ENCODE measurements around the gene SDC1. TPM values are rescaled to one million over a fixed set of nuclear protein-coding genes. Genes with fewer than 3 reads are reported as not detected.
A peak's percentile ranks its signal among the peaks of the same experiment; 100 is the strongest.

Gene SDC1
- total and polyA plus RNA-seq, 2 donors = 6.8 to 18.9 TPM

DNA sequence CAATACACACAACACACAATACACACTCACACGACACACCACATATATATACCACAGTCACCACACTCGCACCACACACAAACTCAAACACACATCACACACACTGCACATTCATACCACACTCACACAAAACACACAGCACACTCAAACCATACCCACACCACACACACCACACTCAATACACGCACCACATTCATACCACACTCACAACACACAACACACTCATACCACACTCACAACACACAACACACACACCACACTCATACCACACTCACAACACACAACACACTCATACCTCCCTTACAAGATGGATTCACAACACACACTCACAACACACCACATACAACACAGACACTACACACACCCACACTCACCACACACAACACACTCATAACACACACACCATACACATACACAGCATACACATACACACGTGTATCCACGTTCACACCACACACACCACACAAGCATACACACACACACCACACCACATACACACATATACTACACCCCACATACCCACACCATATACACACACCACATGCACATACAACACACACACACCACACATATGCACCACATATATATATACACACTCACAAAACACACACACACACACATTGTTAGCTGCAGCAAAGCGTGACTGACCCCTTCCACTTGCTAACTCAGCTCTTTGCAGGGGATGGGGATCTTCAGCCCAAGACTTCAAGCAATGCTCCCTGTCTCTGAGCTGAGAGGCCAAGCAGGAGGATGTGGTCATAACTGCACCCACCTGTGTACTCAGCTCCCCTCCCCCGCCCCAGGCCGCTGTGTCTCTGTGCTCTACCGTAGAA is 59.0 kb downstream of the SDC1 start:
- peak in 2 of 9 donors; percentile 17 to 33 for DNase-seq (ENCODE audit: low read depth in 6 of 9, low spot score in 9 of 9)

DNA sequence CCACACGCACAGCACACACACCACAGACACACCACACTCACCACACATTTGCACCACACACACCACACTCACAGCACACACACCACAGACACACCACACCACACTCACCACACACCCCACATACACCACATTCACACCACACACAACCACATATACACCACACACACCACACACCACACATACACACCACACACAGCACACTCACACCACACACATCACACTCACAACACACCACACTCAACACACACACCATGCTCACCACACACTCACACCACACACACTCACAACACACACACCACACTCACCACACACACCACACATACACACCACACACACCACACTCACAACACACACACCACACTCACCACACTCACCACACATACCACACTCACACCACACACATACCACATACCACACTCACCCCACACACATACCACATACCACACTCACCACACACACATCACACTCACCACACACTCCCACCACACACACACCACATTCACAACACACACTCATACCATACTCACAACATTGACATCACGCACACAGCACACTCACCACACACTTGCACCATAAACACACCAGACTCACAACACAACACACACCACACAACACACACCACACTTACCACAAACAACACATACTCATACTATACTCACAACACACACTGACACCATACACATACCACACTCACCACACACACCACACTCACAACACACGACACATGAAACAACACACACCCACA is 60.0 kb downstream of the SDC1 start:
- Histone ChIP-seq H3K27ac (ENCODE audit: low read depth in 1 of 2, low read length in 1 of 2) (no peak overlapping the region), H3K4me3 (ENCODE audit: low read length in 2 of 2) (no peak overlapping the region), H3K4me1 (ENCODE audit: control insufficient read depth in 2 of 2, insufficient read depth in 2 of 2, low read length in 2 of 2) (peaks cover 0 to 6% of the 10 kb centered on the region in 2 donors), H3K36me3 (ENCODE audit: control insufficient read depth in 2 of 2, insufficient read depth in 2 of 2, low read length in 1 of 2) (no peaks in the 10 kb centered on the region), H3K27me3 (ENCODE audit: control insufficient read depth in 2 of 2, insufficient read depth in 1 of 2, low read length in 1 of 2) (no peaks in the 10 kb centered on the region), H3K9me3 (ENCODE audit: control insufficient read depth in 2 of 2, insufficient read depth in 1 of 2, low read length in 1 of 2) (no peaks in the 10 kb centered on the region)
- DNase-seq (ENCODE audit: low read depth in 6 of 9, low spot score in 9 of 9) = no peak
- WGBS = 92% methylated on average over 3 of the region's 3 CpGs

More for the DNA sequence above, 59.0 kb downstream of the SDC1 start:
- Histone ChIP-seq H3K27ac (ENCODE audit: low read depth in 1 of 2, low read length in 1 of 2) (no peak overlapping the region), H3K36me3 (ENCODE audit: control insufficient read depth in 2 of 2, insufficient read depth in 2 of 2, low read length in 1 of 2) (no peaks in the 10 kb centered on the region), H3K4me1 (ENCODE audit: control insufficient read depth in 2 of 2, insufficient read depth in 2 of 2, low read length in 2 of 2) (peaks cover 0 to 6% of the 10 kb centered on the region in 2 donors), H3K27me3 (ENCODE audit: control insufficient read depth in 2 of 2, insufficient read depth in 1 of 2, low read length in 1 of 2) (no peaks in the 10 kb centered on the region), H3K4me3 (ENCODE audit: low read length in 2 of 2) (no peak overlapping the region), H3K9me3 (ENCODE audit: control insufficient read depth in 2 of 2, insufficient read depth in 1 of 2, low read length in 1 of 2) (no peaks in the 10 kb centered on the region)
- 77% methylated on average over 9 of the region's 9 CpGs for WGBS

DNA sequence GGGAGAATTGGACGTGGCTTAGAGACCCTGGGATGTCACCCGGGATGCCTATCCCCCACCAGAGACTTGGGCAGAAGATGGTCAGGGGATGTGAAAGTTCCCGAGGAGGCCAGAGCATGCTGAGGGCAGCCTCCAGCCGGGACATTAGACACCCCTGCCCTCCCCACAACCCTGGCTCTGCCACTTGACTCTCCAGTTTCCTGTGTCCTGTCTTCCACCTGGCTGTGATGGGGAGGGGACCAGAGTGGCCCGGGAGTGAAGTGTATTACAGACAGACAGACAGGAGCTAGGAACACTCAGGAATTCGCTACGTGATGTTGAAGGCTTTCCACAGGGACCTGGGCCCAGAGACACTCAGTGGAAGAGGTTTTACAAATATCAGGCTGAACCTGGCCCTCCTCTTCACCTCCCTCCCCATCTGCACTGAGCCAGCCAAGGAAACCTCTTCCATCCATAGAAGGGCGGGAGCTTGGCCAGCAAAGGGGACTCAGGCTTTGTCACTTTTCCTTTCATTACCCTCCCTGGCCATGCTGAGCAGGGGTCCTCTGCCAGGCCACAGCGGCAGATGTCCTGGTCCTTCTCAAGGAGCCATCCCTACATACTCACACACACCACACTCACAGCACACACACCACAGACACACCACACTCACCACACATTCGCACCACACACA is 60.7 kb downstream of the SDC1 start:
- Histone ChIP-seq H3K27me3 (ENCODE audit: control insufficient read depth in 2 of 2, insufficient read depth in 1 of 2, low read length in 1 of 2) (no peaks in the 10 kb centered on the region), H3K4me1 (ENCODE audit: control insufficient read depth in 2 of 2, insufficient read depth in 2 of 2, low read length in 2 of 2) (peaks cover 0 to 6% of the 10 kb centered on the region in 2 donors), H3K4me3 (ENCODE audit: low read length in 2 of 2) (no peak overlapping the region), H3K27ac (ENCODE audit: low read depth in 1 of 2, low read length in 1 of 2) (no peak overlapping the region), H3K36me3 (ENCODE audit: control insufficient read depth in 2 of 2, insufficient read depth in 2 of 2, low read length in 1 of 2) (no peaks in the 10 kb centered on the region), H3K9me3 (ENCODE audit: control insufficient read depth in 2 of 2, insufficient read depth in 1 of 2, low read length in 1 of 2) (no peaks in the 10 kb centered on the region)
- 88% methylated on average over 10 of the region's 10 CpGs for WGBS
- DNase-seq (ENCODE audit: low read depth in 6 of 9, low spot score in 9 of 9) = no peak

DNA sequence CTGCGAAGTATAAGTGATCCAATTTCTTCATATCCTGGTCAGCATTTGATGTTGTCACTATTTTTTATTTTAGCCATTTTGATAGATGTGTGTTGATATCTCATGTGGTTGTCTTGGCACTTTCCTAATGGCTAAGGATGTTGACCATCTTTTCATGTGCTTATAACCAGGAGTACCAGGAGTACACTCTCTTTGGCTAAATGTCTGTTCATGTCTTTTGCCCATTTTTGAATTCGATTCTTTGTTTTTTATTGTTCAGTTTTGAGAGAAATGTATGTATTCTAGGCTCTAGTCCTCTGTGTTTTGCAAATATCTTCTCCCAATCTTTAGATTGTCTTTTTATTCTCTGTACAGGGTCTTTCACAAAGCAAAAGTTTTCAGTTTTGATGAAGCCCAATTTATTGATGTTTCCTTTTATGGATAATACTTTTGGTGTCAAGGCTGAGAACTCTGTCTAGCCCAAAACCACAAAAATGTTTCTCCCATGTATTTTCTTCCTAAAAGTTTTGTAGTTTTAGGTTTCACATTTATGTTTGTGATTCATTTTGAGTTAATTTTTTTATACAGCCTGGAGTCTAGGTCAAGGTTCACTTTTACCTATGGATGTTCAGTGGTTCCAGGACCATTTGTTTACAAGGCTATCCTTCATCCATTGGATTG is 65.4 kb downstream of the SDC1 start:
- DNase-seq (ENCODE audit: low read depth in 6 of 9, low spot score in 9 of 9) = no peak
- no peaks in the 10 kb centered on the region for H3K27me3 ChIP-seq (ENCODE audit: control insufficient read depth in 2 of 2, insufficient read depth in 1 of 2, low read length in 1 of 2)
- H3K36me3 ChIP-seq (ENCODE audit: control insufficient read depth in 2 of 2, insufficient read depth in 2 of 2, low read length in 1 of 2) = no peaks in the 10 kb centered on the region
- H3K27ac ChIP-seq (ENCODE audit: low read depth in 1 of 2, low read length in 1 of 2) = no peak overlapping the region
- no peak overlapping the region for H3K4me3 ChIP-seq (ENCODE audit: low read length in 2 of 2)
- WGBS = 91% methylated on average over 2 of the region's 2 CpGs
- no peaks in the 10 kb centered on the region for H3K4me1 ChIP-seq (ENCODE audit: control insufficient read depth in 2 of 2, insufficient read depth in 2 of 2, low read length in 2 of 2)
- H3K9me3 ChIP-seq (ENCODE audit: control insufficient read depth in 2 of 2, insufficient read depth in 1 of 2, low read length in 1 of 2) = no peaks in the 10 kb centered on the region

DNA sequence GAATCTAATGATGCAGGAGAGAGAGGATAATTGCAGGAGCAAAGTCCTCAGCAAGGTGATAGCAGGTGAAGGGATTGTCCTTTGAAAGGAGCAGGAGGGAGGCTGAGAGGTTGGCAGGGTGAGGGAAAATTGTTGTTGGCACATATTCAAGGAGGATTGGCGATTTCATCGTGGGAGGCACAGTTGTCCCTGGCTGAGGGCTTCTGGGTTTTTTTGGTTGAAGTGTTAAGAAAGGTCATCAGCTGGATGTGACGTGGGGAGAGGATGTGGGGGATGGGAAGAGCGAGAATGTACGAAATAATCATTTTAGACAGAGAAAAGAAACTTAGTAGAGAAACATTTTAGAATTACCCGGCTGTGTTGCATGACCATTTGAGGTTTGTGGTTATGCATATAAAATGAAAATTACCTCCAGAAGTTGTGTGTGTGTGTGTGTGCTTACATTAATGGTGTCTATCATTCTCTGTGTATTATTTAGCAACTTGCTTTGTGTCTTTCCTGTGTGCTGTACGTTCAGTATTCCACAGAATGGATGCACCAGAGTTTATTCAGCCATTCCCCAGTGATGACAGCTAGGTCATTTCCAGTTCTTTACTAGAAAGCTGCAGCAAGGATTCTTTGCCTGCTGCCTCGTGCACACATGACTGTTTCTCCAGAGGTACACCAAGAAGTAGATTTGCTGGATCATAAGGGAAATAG is 67.6 kb downstream of the SDC1 start:
- no peaks in the 10 kb centered on the region for H3K9me3 ChIP-seq (ENCODE audit: control insufficient read depth in 2 of 2, insufficient read depth in 1 of 2, low read length in 1 of 2)
- DNase-seq (ENCODE audit: low read depth in 6 of 9, low spot score in 9 of 9) = no peak
- no peaks in the 10 kb centered on the region for H3K36me3 ChIP-seq (ENCODE audit: control insufficient read depth in 2 of 2, insufficient read depth in 2 of 2, low read length in 1 of 2)
- 79% methylated on average over 8 of the region's 8 CpGs for WGBS
- no peaks in the 10 kb centered on the region for H3K27me3 ChIP-seq (ENCODE audit: control insufficient read depth in 2 of 2, insufficient read depth in 1 of 2, low read length in 1 of 2)
- no peak overlapping the region for H3K27ac ChIP-seq (ENCODE audit: low read depth in 1 of 2, low read length in 1 of 2)
- no peak overlapping the region for H3K4me3 ChIP-seq (ENCODE audit: low read length in 2 of 2)
- H3K4me1 ChIP-seq (ENCODE audit: control insufficient read depth in 2 of 2, insufficient read depth in 2 of 2, low read length in 2 of 2) = no peaks in the 10 kb centered on the region

DNA sequence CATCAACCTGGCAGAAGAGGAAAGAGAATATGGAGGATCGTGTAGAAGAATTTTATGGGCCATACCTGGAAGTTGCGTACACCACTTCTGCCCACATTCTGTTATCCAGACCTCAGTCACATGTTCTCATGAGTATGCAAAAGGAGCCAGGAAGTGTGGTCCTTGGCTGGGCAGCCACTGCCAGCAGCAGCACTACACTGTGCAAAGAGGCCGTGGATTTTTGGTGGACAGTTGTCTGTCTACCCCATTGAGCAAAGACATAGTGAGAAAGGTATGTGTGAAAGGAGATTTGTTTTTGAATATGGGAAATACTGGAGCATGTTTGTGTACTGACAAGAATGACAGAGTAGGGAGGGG is 68.1 kb downstream of the SDC1 start:
- Histone ChIP-seq H3K4me3 (ENCODE audit: low read length in 2 of 2) (no peak overlapping the region), H3K36me3 (ENCODE audit: control insufficient read depth in 2 of 2, insufficient read depth in 2 of 2, low read length in 1 of 2) (no peaks in the 10 kb centered on the region), H3K4me1 (ENCODE audit: control insufficient read depth in 2 of 2, insufficient read depth in 2 of 2, low read length in 2 of 2) (no peaks in the 10 kb centered on the region), H3K27ac (ENCODE audit: low read depth in 1 of 2, low read length in 1 of 2) (no peak overlapping the region), H3K9me3 (ENCODE audit: control insufficient read depth in 2 of 2, insufficient read depth in 1 of 2, low read length in 1 of 2) (no peaks in the 10 kb centered on the region), H3K27me3 (ENCODE audit: control insufficient read depth in 2 of 2, insufficient read depth in 1 of 2, low read length in 1 of 2) (no peaks in the 10 kb centered on the region)
- 69% methylated on average over 3 of the region's 3 CpGs for WGBS
- no peak for DNase-seq (ENCODE audit: low read depth in 6 of 9, low spot score in 9 of 9)

DNA sequence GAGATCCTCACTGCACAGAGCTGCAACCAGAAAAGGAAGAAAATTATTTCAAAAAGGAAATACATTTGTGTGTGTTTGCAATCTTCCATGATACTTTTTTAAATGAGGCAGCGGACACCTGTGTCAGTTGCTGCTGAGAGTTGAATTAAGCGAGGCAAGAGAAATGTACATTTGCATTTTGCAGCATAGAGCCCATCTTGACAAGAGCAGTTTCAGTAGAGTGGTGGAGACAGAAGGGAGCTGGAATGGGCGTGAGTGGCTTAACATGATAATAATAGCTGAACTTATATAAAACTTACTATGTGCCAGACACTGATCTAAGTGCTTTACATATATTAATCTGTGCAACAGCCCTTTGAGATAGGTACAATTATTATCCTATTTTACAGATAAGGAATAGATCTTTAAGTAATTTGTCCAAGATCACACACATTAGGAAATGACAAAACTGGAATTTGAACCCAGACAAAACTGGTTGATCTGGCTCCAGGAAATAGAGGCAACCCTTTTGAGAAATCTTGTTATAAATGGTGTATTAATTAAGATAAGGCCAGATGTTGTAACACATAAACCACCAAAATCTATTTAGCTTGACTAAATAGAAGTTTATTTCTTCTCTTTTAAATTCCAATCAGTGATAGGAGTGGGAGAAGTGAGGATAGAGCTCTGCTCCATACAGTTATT is 68.7 kb downstream of the SDC1 start:
- H3K4me1 ChIP-seq (ENCODE audit: control insufficient read depth in 2 of 2, insufficient read depth in 2 of 2, low read length in 2 of 2) = no peaks in the 10 kb centered on the region
- no peaks in the 10 kb centered on the region for H3K36me3 ChIP-seq (ENCODE audit: control insufficient read depth in 2 of 2, insufficient read depth in 2 of 2, low read length in 1 of 2)
- 96% methylated on average over 3 of the region's 3 CpGs for WGBS
- H3K27me3 ChIP-seq (ENCODE audit: control insufficient read depth in 2 of 2, insufficient read depth in 1 of 2, low read length in 1 of 2) = no peaks in the 10 kb centered on the region
- DNase-seq (ENCODE audit: low read depth in 6 of 9, low spot score in 9 of 9) = no peak
- H3K4me3 ChIP-seq (ENCODE audit: low read length in 2 of 2) = no peak overlapping the region
- no peak overlapping the region for H3K27ac ChIP-seq (ENCODE audit: low read depth in 1 of 2, low read length in 1 of 2)
- H3K9me3 ChIP-seq (ENCODE audit: control insufficient read depth in 2 of 2, insufficient read depth in 1 of 2, low read length in 1 of 2) = no peaks in the 10 kb centered on the region

DNA sequence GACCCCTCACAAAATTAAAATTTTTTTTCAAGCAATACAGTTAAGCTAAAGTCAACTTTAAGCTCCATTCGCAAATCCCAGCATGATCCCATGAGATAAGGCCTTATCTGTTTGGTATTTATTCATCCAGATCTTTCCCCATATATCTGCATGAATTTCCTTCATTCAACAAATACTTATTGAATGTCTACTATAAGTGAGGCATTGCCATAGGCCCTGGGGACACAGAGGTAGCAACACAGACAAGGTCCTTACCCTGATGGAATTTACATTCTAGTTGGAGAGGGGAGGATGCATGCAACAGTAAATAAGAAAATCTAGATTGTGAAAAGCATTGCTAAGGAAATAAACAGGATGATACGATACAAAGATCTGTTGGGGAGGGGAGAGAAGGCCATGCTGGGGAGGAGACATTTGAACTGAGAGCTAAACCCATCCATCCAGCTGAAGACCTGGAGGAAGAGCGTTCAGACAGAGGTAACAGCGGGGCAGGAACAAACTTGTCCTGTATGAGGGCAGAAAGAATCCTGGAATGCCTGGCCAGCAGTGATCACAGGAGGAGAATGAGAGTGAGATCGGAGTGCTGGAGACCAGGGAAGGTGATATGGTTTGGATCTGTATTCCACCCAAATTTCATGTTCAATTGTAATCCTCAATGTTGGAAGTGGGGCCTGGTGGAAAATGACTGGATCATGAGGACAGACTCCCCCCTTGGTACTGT is 71.6 kb downstream of the SDC1 start:
- DNase-seq (ENCODE audit: low read depth in 6 of 9, low spot score in 9 of 9) = no peak
- Histone ChIP-seq H3K27me3 (ENCODE audit: control insufficient read depth in 2 of 2, insufficient read depth in 1 of 2, low read length in 1 of 2) (no peaks in the 10 kb centered on the region), H3K9me3 (ENCODE audit: control insufficient read depth in 2 of 2, insufficient read depth in 1 of 2, low read length in 1 of 2) (no peaks in the 10 kb centered on the region), H3K4me1 (ENCODE audit: control insufficient read depth in 2 of 2, insufficient read depth in 2 of 2, low read length in 2 of 2) (no peaks in the 10 kb centered on the region), H3K27ac (ENCODE audit: low read depth in 1 of 2, low read length in 1 of 2) (no peak overlapping the region), H3K36me3 (ENCODE audit: control insufficient read depth in 2 of 2, insufficient read depth in 2 of 2, low read length in 1 of 2) (no peaks in the 10 kb centered on the region), H3K4me3 (ENCODE audit: low read length in 2 of 2) (no peak overlapping the region)
- 88% methylated on average over 5 of the region's 5 CpGs for WGBS
